Spleen (tissue), 11 donors: ENCODE results near the gene KREMEN2. TPM values are rescaled to one million over a fixed set of nuclear protein-coding genes. Genes with fewer than 3 reads are reported as not detected.

Experiments used
- DNase-seq: peaks from one replicate; pipeline ENCODE4 v3.0.0-alpha.2; 2020
- H3K27ac ChIP-seq, 8 donors: fragments of 200-600 bp; sonication (generic) in 7 of 8; 1 replicate in 4 of 8; 2 replicates in 4 of 8; pipeline versions ENCODE4 v1.5.0 to v1.8.0; 2016 to 2021; ENCODE audit warnings: inconsistent platforms in 4 of 8, mild to moderate bottlenecking in 4 of 8, moderate library complexity in 1 of 8
- H3K27me3 ChIP-seq, 7 donors: fragments of 200-600 bp; sonication (generic) in 6 of 7; replicated peaks in 1 of 7; 1 replicate in 4 of 7; 2 replicates in 3 of 7; pipeline versions ENCODE4 v1.5.0 to v1.8.0; 2016 to 2021; ENCODE audit warnings: inconsistent platforms in 3 of 7, mild to moderate bottlenecking in 1 of 7
- H3K36me3 ChIP-seq, 6 donors: fragments of 200-600 bp; sonication (generic) in 5 of 6; 1 replicate in 4 of 6; 2 replicates in 2 of 6; pipeline versions ENCODE4 v1.5.0 to v1.8.0; 2016 to 2021; ENCODE audit warnings: inconsistent platforms in 2 of 6
- H3K4me1 ChIP-seq, 6 donors: fragments of 200-600 bp; sonication (generic) in 5 of 6; 1 replicate in 3 of 6; 2 replicates in 3 of 6; pipeline versions ENCODE4 v1.5.0 to v1.8.0; 2016 to 2021; ENCODE audit warnings: inconsistent platforms in 3 of 6
- H3K4me3 ChIP-seq, 8 donors: fragments of 200-600 bp; sonication (generic) in 7 of 8; 1 replicate in 4 of 8; 2 replicates in 4 of 8; pipeline versions ENCODE4 v1.5.0 to v1.8.0; 2016 to 2021; ENCODE audit warnings: inconsistent platforms in 4 of 8, mild to moderate bottlenecking in 4 of 8, moderate library complexity in 2 of 8
- H3K9me3 ChIP-seq, 8 donors: fragments of 200-600 bp; sonication (generic) in 7 of 8; 1 replicate in 4 of 8; 2 replicates in 4 of 8; pipeline versions ENCODE4 v1.5.0 to v1.8.0; 2016 to 2021; ENCODE audit warnings: inconsistent platforms in 4 of 8
- CTCF ChIP-seq, 11 experiments: fragments of 200-600 bp in 7 of 11; fragments of 450-650 bp in 4 of 11; sonication (generic) in 4 of 11; IDR thresholded peaks in 8 of 11; conservative IDR thresholded peaks in 3 of 11; 1 replicate in 7 of 11; 2 replicates in 4 of 11; pipeline versions ENCODE4 v1.4.0 to v1.8.0; 2016 to 2021; ENCODE audit warnings: antibody characterized with exemption in 11 of 11, inconsistent platforms in 4 of 11, mild to moderate bottlenecking in 1 of 11
- POLR2A ChIP-seq, 3 donors: fragments of 450-650 bp; IDR thresholded peaks; one replicate each; pipeline ENCODE4 v1.5.1; 2017; ENCODE audit warnings: antibody characterized with exemption in 3 of 3, mild to moderate bottlenecking in 1 of 3
- POLR2AphosphoS5 ChIP-seq, 3 donors: sonication (generic); formaldehyde crosslinking; IDR thresholded peaks; one replicate each; pipeline ENCODE4 v1.5.1; 2017; ENCODE audit warnings: antibody characterized with exemption in 3 of 3
- WGBS, 5 donors: extraction: QIAGEN DNeasy Blood & Tissue Kit in 3 of 5; methylation state at CpG; one replicate each; pipeline versions ENCODE4 v1.1.5 to v1.1.7; 2013 to 2018; 5-methylcytosine and 5-hydroxymethylcytosine counted together
- intact Hi-C: fragments of 100-400 bp; cut with DNase I; formaldehyde crosslinking; loops from one replicate; pipeline ENCODE4 v1.15.0; 2023; ENCODE audit warnings: low total_unique reads
- polyA plus RNA-seq, 3 donors: library from polyadenylated mRNA; stranded (reverse); fragments of 200-250 nt; gene quantifications; one replicate each; pipeline ENCODE4 v1.2.1, GENCODE V29; 2013
- total RNA-seq, 7 donors: library from RNA; depleted of rRNA in 3 of 7; stranded (reverse); fragments of >200 nt in 3 of 7; fragmentation: NEBNext Ultra II Directional in 4 of 7; extraction: Animal tissue kit (Norgen Biotek cat#: 25700) in 4 of 7; gene quantifications; one replicate each; pipeline versions ENCODE4 v1.1.0 to v1.2.1, GENCODE V29; 2016 to 2021
- donor health status: healthy with polysubstance abuse.
- donor health status: DM: no; HTN: no; CAD: no; lungs with moderate emphysema.
- donor health status: DM: no; HTN: no; CAD: no.
- donor health status: Bipolar disorder and iron deficiency.
- donor health status: healthy.
- donor health status: DM: no; HTN: no; CAD: no.
- donor health status: DM: yes; HTN: yes; CAD: no.

The KREMEN2 gene
- total and polyA plus RNA-seq, 10 donors = 0.40 to 1.2 (median 0.42) TPM; not detected in 5

DNA sequence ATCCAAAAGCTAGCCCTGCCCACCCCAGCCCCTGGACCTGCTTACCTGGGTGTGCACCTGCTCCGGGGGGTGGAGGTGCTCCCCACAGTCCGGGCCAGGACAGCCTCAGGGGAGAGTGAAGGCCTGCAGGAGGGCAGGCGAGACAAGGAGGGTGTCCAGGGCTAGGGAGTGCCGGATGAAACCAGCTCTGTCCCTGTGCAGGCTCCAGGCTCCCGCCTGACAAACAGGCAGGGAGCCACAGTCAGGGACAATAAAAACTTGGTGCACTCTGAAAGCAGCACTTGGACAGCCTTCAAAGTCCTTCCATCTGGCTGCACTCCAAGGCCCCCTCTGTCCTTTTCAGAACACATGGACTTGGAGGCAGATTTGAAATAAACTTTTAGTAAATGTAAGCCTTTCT lies 9.0 kb downstream of the KREMEN2 start:
- no peak overlapping the region for H3K27ac ChIP-seq
- H3K27me3 ChIP-seq = peaks cover 0 to 24% (median 6%) of the 10 kb centered on the region in 7 donors
- H3K9me3 ChIP-seq = no peaks in the 10 kb centered on the region
- TF ChIP-seq POLR2A (IDR thresholded peaks at IDR 0.05) (no peak), CTCF (IDR thresholded peaks at IDR 0.05 in 8 of 11, conservative IDR thresholded peaks at IDR 0.05 in 3 of 11) (no peak), POLR2AphosphoS5 (IDR thresholded peaks at IDR 0.05) (no peak)
- peaks cover 0 to 65% (median 0%) of the 10 kb centered on the region in 6 donors for H3K36me3 ChIP-seq
- no peak for DNase-seq
- intact Hi-C loops = no loop called here
- peaks cover 12 to 36% (median 27%) of the 10 kb centered on the region in 6 donors for H3K4me1 ChIP-seq
- no peak overlapping the region for H3K4me3 ChIP-seq
- 85 to 94% (median 87%) methylated on average over 5 of the region's 5 CpGs for WGBS, 5 donors

GRCh38 chr16:2973605-2974318 lies 9.7 kb downstream of the KREMEN2 start:
- Histone ChIP-seq H3K27me3 (peaks cover 0 to 17% (median 0%) of the 10 kb centered on the region in 7 donors), H3K9me3 (no peaks in the 10 kb centered on the region), H3K36me3 (peaks cover 0 to 65% (median 0%) of the 10 kb centered on the region in 6 donors), H3K4me1 (peaks cover 6 to 29% (median 20%) of the 10 kb centered on the region in 6 donors), H3K27ac (no peak overlapping the region), H3K4me3 (no peak overlapping the region)
- WGBS, 5 donors = 83 to 97% (median 86%) methylated on average over 5 to 17 of the region's 17 CpGs
- DNase-seq = no peak
- intact Hi-C loops = no loop called here
- TF ChIP-seq POLR2AphosphoS5 (IDR thresholded peaks at IDR 0.05) (no peak), POLR2A (IDR thresholded peaks at IDR 0.05) (no peak)

DNA sequence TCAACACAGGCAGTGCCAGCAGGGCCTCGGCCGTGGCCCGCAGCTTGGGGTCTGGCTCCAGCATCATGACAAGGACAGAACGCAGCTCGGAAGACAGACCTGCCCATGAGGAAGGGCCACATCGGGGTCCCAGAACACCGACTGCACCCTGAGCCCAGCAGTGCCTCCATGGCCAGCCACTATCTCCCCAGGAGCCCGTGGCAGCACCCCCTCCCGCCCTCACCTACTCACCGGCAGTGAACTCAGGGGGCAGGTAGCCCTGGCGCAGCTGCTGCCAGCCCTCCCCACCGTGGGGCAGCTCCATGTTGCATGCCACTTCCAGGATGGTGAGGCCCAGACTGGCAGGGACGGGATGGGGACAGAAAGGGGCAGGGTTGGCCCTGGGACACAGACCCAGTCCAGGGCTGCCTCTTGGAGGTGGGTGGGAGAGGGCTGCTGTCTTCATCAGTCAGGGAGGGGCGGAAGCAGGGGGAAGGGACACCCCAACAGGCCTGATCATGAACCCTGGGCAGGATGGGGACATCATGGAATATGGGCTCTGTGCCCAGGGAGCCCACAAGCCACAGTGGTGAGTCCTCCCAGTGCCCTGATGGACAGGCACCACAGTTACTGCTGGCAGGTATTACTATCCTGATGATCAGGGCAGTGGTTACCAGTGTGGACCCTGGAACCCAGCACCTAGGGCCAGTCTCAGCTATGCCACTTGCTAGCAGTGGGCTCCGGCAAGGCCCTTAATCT lies 10.4 kb downstream of the KREMEN2 start:
- WGBS, 5 donors = 85 to 96% (median 92%) methylated on average over 8 to 15 of the region's 15 CpGs
- DNase-seq = no peak
- intact Hi-C loops = no loop called here
- TF ChIP-seq POLR2A (IDR thresholded peaks at IDR 0.05) = no peak
- H3K4me1 ChIP-seq = peaks cover 4 to 30% (median 20%) of the 10 kb centered on the region in 6 donors
- H3K36me3 ChIP-seq = peaks cover 0 to 65% (median 0%) of the 10 kb centered on the region in 6 donors
- H3K27me3 ChIP-seq = peaks cover 0 to 17% (median 2%) of the 10 kb centered on the region in 7 donors
- H3K27ac ChIP-seq = no peak overlapping the region
- H3K9me3 ChIP-seq = no peaks in the 10 kb centered on the region
- no peak overlapping the region for H3K4me3 ChIP-seq

DNA sequence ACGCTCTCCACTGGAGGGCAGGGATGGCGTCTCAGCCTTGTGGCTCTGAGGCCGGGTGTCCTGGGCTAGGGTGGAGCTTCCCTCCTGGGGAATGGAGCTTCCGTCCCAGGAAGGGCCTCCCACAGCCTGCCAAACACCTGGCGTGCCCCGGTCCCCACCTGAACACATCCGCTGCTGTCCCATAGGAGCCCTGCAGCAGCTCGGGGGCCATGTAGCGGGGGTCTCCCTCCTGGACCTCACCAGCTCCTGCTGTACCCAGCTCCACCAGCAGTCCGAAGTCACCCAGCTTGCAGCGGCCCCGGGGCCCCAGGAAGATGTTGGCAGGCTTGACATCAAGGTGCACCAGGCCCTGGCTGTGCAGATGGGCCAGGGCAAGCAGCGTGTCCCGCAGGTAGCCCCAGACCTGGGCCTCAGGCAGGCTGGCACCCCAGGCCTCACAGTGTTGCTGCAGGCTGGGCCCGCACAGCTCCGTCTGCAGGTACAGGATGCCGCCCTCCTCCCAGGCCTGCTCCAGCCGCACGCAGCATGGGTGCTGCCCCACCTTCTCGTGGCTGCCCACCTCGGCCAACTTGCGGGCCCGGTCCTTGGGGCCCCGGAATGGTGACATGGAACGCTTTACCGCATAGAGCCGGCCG lies 11.2 kb downstream of the KREMEN2 start:
- Histone ChIP-seq H3K36me3 (peaks cover 0 to 65% (median 0%) of the 10 kb centered on the region in 6 donors), H3K4me3 (no peak overlapping the region), H3K4me1 (peaks cover 2 to 30% (median 20%) of the 10 kb centered on the region in 6 donors), H3K27ac (no peak overlapping the region), H3K9me3 (no peaks in the 10 kb centered on the region), H3K27me3 (peaks cover 0 to 16% (median 5%) of the 10 kb centered on the region in 7 donors)
- TF ChIP-seq CTCF (IDR thresholded peaks at IDR 0.05 in 8 of 11, conservative IDR thresholded peaks at IDR 0.05 in 3 of 11) (no peak), POLR2A (IDR thresholded peaks at IDR 0.05) (no peak), POLR2AphosphoS5 (IDR thresholded peaks at IDR 0.05) (no peak)
- intact Hi-C loops = no loop called here
- 94 to 97% (median 96%) methylated on average over 11 to 28 of the region's 28 CpGs for WGBS, 5 donors
- no peak for DNase-seq
